GM21825 (cell line): ENCODE data around the gene MUC4.
"Not testable (repeated sequence)": the region's sequence is repeated elsewhere in the genome, so short reads cannot be mapped to it uniquely, and the experiment has no call there.

Experiments
- ATAC-seq: cut with Tn5 transposase; IDR thresholded peaks from one replicate; pipeline ENCODE4 v1.9.1; 2021; ENCODE audit warnings: mild to moderate bottlenecking, moderate library complexity; ENCODE audit not compliant: unreplicated experiment

The MUC4 gene

GRCh38 chr3:195748661-195749060, 63.1 kb downstream of the MUC4 start:
- ATAC-seq: no peak

- no peak for ATAC-seq
Measured at GRCh38 chr3:195746751-195747150, 65.0 kb downstream of the MUC4 start.

DNA sequence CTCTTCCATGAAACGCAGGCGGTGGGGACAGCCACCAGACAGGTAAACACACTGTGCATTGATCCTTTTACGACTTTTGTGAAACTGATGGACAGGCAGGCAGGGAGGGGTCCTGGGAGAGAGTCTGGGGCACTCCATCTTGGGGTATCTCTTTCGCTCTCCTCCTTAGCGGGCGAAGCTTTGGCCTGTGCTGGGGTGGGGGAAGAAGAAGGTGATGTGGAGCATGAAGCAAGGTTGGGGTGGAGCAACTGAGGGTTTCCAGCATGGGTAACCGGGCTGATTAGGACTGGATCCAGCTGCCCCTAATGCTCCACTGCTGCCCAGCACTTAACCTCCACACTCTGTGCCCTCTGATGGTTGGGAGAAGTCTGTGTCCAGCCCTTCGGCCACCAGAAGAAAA, 65.4 kb downstream of the MUC4 start:
- ATAC-seq: no peak

GRCh38 chr3:195744437-195744836, 67.3 kb downstream of the MUC4 start:
- ATAC-seq: no peak

GRCh38 chr3:195739561-195740111, 72.1 kb downstream of the MUC4 start:
- ATAC-seq: no peak

GRCh38 chr3:195738274-195739044, 73.3 kb downstream of the MUC4 start:
- no peak for ATAC-seq

DNA sequence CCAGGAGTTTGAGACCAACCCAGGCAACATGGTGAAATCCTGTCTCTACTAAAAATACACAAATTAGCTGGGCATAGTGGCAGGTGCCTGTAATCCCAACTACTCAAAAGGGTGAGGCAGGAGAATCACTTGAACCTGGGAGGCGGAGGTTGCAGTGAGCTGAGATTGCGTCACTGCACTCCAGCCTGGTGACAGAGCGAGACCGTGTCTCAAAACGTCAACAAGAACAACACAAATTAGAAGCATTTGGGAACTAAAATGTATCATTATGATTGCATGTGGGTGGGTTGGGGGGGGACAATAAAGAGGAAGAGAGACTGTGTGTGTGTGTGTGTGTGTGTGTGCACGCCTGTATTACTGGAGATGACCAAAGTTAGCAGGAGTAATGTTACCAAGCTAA, 73.9 kb downstream of the MUC4 start:
- ATAC-seq: not testable (repeated sequence)

- ATAC-seq: no peak
Measured at GRCh38 chr3:195736866-195737490, 74.8 kb downstream of the MUC4 start.

GRCh38 chr3:195735036-195735695, 76.6 kb downstream of the MUC4 start:
- no peak for ATAC-seq

DNA sequence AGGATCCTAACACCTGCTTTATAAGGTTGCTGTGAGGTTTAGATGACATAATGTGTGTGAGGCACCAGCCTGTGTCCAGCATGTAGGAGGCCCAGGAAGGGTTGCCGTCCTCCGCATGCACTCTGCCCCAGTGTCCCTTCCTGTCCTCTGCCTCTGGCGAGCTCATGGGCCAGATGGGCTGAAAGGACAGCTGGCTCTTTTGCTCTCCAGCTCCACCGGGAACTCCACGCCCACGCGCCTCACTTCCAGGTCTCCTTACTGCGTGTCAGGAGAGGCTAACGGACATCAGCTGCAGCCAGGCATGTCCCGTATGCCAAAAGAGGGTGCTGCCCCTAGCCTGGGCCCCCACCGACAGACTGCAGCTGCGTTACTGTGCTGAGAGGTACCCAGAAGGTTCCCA, 78.8 kb downstream of the MUC4 start:
- ATAC-seq: no peak

- no peak for ATAC-seq
Measured at GRCh38 chr3:195731356-195731905, 80.3 kb downstream of the MUC4 start.

GRCh38 chr3:195729476-195730251, 82.1 kb downstream of the MUC4 start:
- ATAC-seq: no peak

DNA sequence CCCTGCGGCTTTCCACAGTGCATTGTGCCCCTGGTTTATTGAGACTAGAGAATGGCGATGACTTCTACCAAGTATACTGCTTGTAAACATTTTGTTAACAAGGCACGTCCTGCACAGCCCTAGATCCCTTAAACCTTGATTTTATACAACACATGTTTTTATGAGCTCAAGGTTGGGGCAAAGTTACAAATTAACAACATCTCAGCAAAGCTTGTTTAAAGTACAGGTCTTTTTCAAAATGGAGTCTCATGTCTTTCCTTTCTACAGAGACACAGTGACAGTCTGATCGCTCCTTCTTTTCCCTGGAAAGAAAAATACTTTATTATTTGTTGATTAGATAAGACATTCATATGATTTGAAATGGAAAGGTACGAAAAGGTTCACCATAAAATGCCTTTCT, 82.9 kb downstream of the MUC4 start:
- ATAC-seq: not testable (repeated sequence)

DNA sequence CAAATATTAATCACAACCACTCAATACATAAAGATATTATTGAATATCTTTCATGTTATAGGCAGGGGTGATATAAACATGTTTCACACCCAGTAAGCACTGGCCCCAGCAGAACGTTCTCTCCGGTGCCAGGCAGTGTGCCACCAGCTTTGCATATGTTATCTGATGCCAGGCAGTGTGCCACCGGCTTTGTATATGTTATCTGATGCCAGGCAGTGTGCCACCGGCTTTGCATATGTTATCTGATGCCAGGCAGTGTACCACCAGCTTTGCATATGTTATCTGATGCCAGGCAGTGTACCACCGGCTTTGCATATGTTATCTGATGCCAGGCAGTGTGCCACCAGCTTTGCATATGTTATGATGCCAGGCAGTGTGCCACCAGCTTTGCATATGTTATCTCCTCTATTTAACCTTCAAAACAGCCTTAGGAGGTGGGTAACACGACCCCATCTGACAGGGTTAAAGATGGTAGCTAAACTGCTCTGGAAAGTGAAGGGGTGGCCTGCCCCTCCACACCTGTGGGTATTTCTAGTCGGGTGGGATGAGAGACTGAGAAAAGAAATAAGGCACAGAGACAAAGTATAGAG, 84.0 kb downstream of the MUC4 start:
- no peak for ATAC-seq

DNA sequence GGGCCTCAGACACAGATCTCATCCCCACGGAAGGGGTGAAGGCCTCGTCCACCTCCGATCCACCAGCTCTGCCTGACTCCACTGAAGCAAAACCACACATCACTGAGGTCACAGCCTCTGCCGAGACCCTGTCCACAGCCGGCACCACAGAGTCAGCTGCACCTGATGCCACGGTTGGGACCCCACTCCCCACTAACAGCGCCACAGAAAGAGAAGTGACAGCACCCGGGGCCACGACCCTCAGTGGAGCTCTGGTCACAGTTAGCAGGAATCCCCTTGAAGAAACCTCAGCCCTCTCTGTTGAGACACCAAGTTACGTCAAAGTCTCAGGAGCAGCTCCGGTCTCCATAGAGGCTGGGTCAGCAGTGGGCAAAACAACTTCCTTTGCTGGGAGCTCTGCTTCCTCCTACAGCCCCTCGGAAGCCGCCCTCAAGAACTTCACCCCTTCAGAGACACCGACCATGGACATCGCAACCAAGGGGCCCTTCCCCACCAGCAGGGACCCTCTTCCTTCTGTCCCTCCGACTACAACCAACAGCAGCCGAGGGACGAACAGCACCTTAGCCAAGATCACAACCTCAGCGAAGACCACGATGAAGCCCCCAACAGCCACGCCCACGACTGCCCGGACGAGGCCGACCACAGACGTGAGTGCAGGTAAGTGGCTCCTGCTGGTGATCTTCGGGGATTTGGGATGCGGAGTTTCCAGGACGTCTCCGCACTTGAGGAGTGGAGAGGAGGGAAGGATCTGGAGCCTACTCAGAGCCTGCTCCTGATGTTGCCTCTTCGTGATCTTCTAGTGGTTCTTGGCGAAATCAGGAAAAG, 85.6 kb downstream of the MUC4 start:
- ATAC-seq: not testable (repeated sequence)

DNA sequence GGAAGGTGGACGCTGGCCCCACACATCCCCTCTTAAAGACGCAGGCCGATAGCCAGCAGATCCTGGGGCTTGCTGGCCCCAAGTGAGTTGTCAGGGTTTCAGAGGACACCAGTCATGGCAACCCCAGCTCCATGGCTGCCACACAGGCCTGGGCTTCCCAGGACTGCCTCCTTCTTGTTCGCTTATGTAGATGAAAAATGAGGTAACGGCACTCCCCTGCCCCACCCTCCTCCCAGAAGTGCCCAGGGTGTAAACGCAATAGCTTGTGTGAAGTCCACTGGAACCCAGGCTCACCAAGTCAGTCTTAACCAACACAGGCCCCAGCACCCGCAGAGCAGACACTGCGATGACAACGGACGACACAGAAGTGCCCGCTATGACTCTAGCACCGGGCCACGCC, 87.4 kb downstream of the MUC4 start:
- not testable (repeated sequence) for ATAC-seq

- ATAC-seq: not testable (repeated sequence)
Measured at GRCh38 chr3:195722996-195723345, 88.8 kb downstream of the MUC4 start.

GRCh38 chr3:195722139-195722995, 89.4 kb downstream of the MUC4 start:
- not testable (repeated sequence) for ATAC-seq
